ENCODE measurements around the gene POLR1A.

POLR1A gene

DNA sequence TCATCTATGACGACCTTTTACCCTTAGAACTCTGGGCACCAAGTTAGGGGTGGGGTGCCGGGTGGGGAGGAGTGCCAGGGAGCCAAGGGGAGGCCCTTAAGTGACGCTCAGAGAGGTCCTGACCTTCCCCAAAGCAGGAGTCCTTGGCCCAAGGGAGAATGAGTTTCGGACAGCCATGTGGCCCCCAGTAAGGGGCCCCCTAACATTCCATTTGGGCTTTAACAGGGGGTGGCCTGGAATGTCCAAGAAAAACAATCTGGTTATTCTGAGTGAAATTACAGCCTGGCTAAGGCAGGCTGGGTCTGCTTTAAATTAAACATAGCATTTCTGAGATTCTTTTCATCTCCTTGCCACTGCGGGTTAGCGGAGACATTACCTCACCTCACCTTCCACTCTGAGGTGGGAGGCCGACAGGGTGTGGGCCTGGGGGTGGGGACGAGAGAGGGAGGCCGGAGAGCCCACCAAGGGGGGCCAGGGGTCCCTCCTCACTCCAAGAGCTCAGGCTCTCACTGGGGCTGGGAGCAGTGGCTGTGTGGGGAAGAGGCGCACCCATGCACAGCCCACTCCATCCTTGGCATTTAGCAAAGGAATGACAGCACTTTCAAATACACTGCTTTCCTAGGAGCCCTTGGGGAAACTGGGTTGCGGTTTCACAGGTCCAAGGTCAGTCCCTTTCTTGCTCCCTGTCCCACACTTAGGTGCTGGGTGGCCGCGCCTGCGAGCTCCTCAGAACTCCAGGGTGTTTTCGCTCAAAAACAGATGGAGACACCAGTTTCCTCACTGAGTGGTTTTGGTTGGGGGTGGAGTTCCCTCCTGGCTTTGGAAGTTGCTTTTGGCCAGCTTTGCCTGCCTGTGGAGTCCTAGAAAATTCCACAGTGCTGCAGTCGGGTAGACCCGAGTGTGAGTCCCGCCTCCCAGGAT, 107.4 kb downstream of the POLR1A start:
- H3K9ac ChIP-seq, result peak overlapping the region; percentile 61
- peak overlapping the region; percentile 90 for H3K4me2 ChIP-seq
- H3K79me2 ChIP-seq (ENCODE audit: insufficient read depth, low read depth), result no peaks in the 10 kb centered on the region
- no peaks in the 10 kb centered on the region for H3K27me3 ChIP-seq (ENCODE audit: insufficient read depth, low read depth)
- no peaks in the 10 kb centered on the region for H4K20me1 ChIP-seq (ENCODE audit: insufficient read depth)
- peak overlapping the region; percentile 34; the same call in 1 of the 2 replicates for H2AFZ ChIP-seq (ENCODE audit: low read depth)
- no peaks in the 10 kb centered on the region for H3K36me3 ChIP-seq (ENCODE audit: insufficient read depth)
- H3K4me3 ChIP-seq (IDR thresholded peaks at IDR 0.05; ENCODE audit: insufficient read depth, low read depth, low read length), result peak overlapping the region; percentile 22
- H3K27ac ChIP-seq, result peak overlapping the region; percentile 87
- TF ChIP-seq, protein P1, sequence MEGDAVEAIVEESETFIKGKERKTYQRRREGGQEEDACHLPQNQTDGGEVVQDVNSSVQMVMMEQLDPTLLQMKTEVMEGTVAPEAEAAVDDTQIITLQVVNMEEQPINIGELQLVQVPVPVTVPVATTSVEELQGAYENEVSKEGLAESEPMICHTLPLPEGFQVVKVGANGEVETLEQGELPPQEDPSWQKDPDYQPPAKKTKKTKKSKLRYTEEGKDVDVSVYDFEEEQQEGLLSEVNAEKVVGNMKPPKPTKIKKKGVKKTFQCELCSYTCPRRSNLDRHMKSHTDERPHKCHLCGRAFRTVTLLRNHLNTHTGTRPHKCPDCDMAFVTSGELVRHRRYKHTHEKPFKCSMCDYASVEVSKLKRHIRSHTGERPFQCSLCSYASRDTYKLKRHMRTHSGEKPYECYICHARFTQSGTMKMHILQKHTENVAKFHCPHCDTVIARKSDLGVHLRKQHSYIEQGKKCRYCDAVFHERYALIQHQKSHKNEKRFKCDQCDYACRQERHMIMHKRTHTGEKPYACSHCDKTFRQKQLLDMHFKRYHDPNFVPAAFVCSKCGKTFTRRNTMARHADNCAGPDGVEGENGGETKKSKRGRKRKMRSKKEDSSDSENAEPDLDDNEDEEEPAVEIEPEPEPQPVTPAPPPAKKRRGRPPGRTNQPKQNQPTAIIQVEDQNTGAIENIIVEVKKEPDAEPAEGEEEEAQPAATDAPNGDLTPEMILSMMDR (conservative IDR thresholded peaks at IDR 0.05; ENCODE audit: low read depth, low read length), result no peak
- peaks cover 90% of the 10 kb centered on the region for H3K4me1 ChIP-seq (ENCODE audit: low read depth, poor library complexity, severe bottlenecking)

DNA sequence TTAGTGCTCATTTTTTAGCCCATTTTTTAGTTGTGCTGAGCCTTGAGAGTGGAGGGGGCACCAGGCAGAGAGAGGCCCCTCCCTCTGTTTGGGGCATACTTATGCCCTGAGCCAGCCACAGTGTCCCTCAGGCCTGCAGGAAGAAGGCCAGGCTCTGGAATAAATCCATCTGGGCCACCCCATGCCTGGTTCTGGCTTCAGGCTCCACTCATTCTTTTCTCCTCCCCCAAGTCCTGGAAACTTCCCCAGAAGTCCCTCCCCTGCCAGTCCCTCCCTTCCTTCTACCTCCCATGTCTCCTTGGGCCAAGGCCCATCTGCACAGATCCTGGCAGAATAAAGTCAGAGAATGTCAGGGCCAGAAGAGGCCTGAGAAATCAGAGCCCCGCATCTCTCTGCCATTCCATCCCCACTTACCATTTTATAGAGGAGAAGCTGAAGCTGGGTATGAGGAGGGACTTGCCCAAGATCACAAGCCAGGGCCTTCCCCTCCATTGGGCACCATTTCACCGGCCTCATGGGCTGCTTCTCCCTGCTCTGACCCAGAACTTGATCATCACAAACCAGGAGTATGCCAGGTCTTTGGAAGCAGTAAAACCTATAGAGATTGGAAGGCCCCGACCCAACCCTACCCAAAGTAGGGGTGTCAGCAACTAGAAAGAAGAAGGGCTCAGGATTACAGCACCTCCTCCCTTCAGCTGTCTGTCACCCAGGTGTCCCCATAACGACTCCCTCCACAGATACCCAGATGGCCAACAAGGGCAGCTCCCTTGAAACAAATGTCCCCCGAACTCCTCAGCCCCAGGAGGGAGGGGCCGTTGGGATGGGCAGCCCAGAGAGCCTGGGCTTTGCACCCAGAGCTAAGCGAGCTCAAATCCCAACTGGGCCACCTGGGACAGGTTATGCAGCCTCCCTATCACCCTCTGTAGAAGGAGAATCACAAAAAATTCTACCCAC, 108.4 kb downstream of the POLR1A start:
- peak overlapping the region; percentile 87 for H3K27ac ChIP-seq

GRCh38 chr2:85996591-85996990, 109.1 kb downstream of the POLR1A start:
- H3K27ac ChIP-seq, result peak overlapping the region; percentile 87; the same call in 1 of the 2 replicates
- H3K36me3 ChIP-seq (ENCODE audit: insufficient read depth), result no peaks in the 10 kb centered on the region
- peaks cover 99% of the 10 kb centered on the region for H3K4me1 ChIP-seq (ENCODE audit: low read depth, poor library complexity, severe bottlenecking)
- H3K4me2 ChIP-seq, result peak overlapping the region; percentile 90
- H3K4me3 ChIP-seq (IDR thresholded peaks at IDR 0.05; ENCODE audit: insufficient read depth, low read depth, low read length), result no peak overlapping the region
- no peaks in the 10 kb centered on the region for H3K79me2 ChIP-seq (ENCODE audit: insufficient read depth, low read depth)
- TF ChIP-seq, protein P1 (conservative IDR thresholded peaks at IDR 0.05; ENCODE audit: low read depth, low read length), result no peak
- no peak overlapping the region for H2AFZ ChIP-seq (ENCODE audit: low read depth)
- H3K9ac ChIP-seq, result no peak overlapping the region
- H3K27me3 ChIP-seq (ENCODE audit: insufficient read depth, low read depth), result no peaks in the 10 kb centered on the region
- no peaks in the 10 kb centered on the region for H4K20me1 ChIP-seq (ENCODE audit: insufficient read depth)

More for the DNA sequence above, 108.4 kb downstream of the POLR1A start:
- Histone ChIP-seq H2AFZ (ENCODE audit: low read depth) (peak overlapping the region; percentile 34; the same call in 1 of the 2 replicates), H4K20me1 (ENCODE audit: insufficient read depth) (no peaks in the 10 kb centered on the region), H3K4me3 (IDR thresholded peaks at IDR 0.05; ENCODE audit: insufficient read depth, low read depth, low read length) (peak overlapping the region; percentile 2), H3K79me2 (ENCODE audit: insufficient read depth, low read depth) (no peaks in the 10 kb centered on the region), H3K36me3 (ENCODE audit: insufficient read depth) (no peaks in the 10 kb centered on the region), H3K9ac (peak overlapping the region; percentile 61; the same call in 1 of the 2 replicates), H3K4me2 (peak overlapping the region; percentile 90), H3K27me3 (ENCODE audit: insufficient read depth, low read depth) (no peaks in the 10 kb centered on the region), H3K4me1 (ENCODE audit: low read depth, poor library complexity, severe bottlenecking) (peaks cover 99% of the 10 kb centered on the region)
- TF ChIP-seq, protein P1 (conservative IDR thresholded peaks at IDR 0.05; ENCODE audit: low read depth, low read length), result no peak
